Sigmoid colon (tissue), 4 donors: ENCODE data around the gene DCHS1.

Experiments used
- EP300 ChIP-seq, 4 donors: sonication (generic); formaldehyde crosslinking; IDR thresholded peaks; one replicate each; pipeline ENCODE4 v1.6.1; 2017; ENCODE audit warnings: antibody characterized with exemption in 4 of 4
- POLR2A ChIP-seq, 2 donors: fragments of 450-650 bp; IDR thresholded peaks; one replicate each; pipeline ENCODE4 v1.6.1; 2016; ENCODE audit warnings: antibody characterized with exemption in 2 of 2, mild to moderate bottlenecking in 2 of 2, moderate library complexity in 2 of 2
- POLR2AphosphoS5 ChIP-seq, 4 donors: sonication (generic); formaldehyde crosslinking; IDR thresholded peaks; one replicate each; pipeline ENCODE4 v1.6.1; 2017; ENCODE audit warnings: antibody characterized with exemption in 4 of 4
- TF ChIP-seq, protein P1 (sequence below), 4 experiments: fragments of 450-650 bp in 3 of 4; fragments of 200-600 bp in 1 of 4; IDR thresholded peaks; one replicate each; pipeline ENCODE4 v1.5.1; 2016 to 2019; ENCODE audit warnings: antibody characterized with exemption in 4 of 4, mild to moderate bottlenecking in 3 of 4, moderate library complexity in 2 of 4

DNA sequence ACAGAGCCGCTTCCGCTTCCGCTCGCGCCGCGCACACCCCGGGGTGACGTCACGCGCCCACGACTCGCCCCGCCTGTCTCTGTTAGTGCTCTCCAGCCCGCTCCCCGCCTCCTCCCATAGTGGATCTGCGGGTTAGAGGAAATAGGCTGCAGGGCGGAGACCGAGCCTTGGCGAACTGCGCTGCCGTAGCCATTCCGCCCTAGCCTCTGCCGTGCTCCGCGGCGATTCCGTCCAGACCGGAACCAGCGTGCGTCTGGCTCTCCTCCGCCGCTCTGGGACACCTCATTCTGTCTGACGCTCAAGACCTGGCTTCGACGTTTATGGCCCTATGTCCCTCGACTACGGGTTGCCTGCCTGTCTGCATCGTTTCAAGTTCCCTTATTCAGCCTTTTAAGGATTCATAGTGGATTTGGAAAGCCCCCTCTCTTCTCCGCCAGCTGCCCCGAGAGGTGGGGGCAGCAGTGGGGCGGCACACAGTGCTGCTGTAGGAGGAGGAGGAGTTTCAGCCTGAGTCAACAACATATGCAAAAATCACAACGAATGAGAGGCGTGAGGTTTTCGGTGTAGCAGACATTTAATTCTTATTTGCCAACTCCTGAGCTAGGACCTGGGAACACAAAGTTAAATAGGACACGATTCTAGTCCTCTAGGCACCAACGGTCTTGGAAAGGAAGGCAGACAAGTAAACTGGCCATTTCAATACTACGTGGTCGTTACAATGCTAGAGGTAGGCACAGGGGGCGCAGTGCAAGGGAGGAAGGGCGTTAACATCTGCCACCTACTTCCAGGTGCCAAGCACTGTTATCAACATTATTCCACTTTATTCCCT, 43.2 kb downstream of the DCHS1 start, which contains the start of gene TAF10:
- TF ChIP-seq, protein P1, sequence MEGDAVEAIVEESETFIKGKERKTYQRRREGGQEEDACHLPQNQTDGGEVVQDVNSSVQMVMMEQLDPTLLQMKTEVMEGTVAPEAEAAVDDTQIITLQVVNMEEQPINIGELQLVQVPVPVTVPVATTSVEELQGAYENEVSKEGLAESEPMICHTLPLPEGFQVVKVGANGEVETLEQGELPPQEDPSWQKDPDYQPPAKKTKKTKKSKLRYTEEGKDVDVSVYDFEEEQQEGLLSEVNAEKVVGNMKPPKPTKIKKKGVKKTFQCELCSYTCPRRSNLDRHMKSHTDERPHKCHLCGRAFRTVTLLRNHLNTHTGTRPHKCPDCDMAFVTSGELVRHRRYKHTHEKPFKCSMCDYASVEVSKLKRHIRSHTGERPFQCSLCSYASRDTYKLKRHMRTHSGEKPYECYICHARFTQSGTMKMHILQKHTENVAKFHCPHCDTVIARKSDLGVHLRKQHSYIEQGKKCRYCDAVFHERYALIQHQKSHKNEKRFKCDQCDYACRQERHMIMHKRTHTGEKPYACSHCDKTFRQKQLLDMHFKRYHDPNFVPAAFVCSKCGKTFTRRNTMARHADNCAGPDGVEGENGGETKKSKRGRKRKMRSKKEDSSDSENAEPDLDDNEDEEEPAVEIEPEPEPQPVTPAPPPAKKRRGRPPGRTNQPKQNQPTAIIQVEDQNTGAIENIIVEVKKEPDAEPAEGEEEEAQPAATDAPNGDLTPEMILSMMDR (IDR thresholded peaks at IDR 0.05): peak in 3 of 4 experiments; percentile 41 to 69 (median 59)
- TF ChIP-seq POLR2AphosphoS5 (IDR thresholded peaks at IDR 0.05) (peak; percentile 96 to 98 (median 98)), POLR2A (IDR thresholded peaks at IDR 0.05) (peak; percentile 87 to 93), EP300 (IDR thresholded peaks at IDR 0.05) (peak in 2 of 4 donors; percentile 71 to 86)
